CD4-positive, alpha-beta T cell (primary cell): ENCODE results near the gene TUT4. TPM values are rescaled to one million over a fixed set of nuclear protein-coding genes. Genes with fewer than 3 reads are reported as not detected.

Experiments used
- ATAC-seq: fragments of 200-7000 bp; cut with Tn5 transposase; one replicate; pipeline ENCODE4 v1.10.0; 2022; ENCODE audit warnings: mild to moderate bottlenecking; ENCODE audit not compliant: poor library complexity
- CTCF ChIA-PET: fragments of 350-600 bp; sonication (Branson Sonifier 250); formaldehyde crosslinking; loops from one replicate; lab custom pipeline; 2021; ENCODE audit warnings: antibody characterized with exemption, inconsistent platforms; lab: Charles Lee
- POLR2A ChIA-PET: fragments of 350-600 bp; sonication (Branson Sonifier 250); formaldehyde crosslinking; loops from one replicate; lab custom pipeline; 2021; ENCODE audit warnings: antibody characterized with exemption, inconsistent platforms; lab: Charles Lee
- DNase-seq, 14 experiments: peaks; one replicate each; pipeline ENCODE4 v3.0.0-alpha.2; 2013 to 2020; ENCODE audit warnings: mixed read lengths in 2 of 14
- H3K27ac ChIP-seq, 2 donors: one replicate each; pipeline versions ENCODE4 v1.5.1 to v1.7.0; 2013; ENCODE audit warnings: low read length in 2 of 2, low read depth in 1 of 2, mild to moderate bottlenecking in 1 of 2
- H3K27me3 ChIP-seq, 2 experiments: 1 replicate in 1 of 2; 2 replicates in 1 of 2; pipeline versions ENCODE4 v1.6.1 to v1.7.0; 2013; ENCODE audit warnings: low read length in 2 of 2, control low read depth in 1 of 2, mild to moderate bottlenecking in 1 of 2, moderate library complexity in 1 of 2; ENCODE audit not compliant: insufficient read depth in 2 of 2, control insufficient read depth in 1 of 2
- H3K36me3 ChIP-seq: one replicate; pipeline ENCODE4 v1.6.1; 2013; ENCODE audit warnings: low read length, control low read depth; ENCODE audit not compliant: insufficient read depth
- H3K4me1 ChIP-seq: one replicate; pipeline ENCODE4 v1.6.1; 2013; ENCODE audit warnings: low read length, control low read depth; ENCODE audit not compliant: insufficient read depth
- H3K4me3 ChIP-seq: one replicate; pipeline ENCODE4 v1.5.1; 2013; ENCODE audit warnings: mild to moderate bottlenecking, low read length, moderate library complexity
- H3K9me3 ChIP-seq, 2 experiments: 1 replicate in 1 of 2; 2 replicates in 1 of 2; pipeline versions ENCODE4 v1.6.1 to v1.7.0; 2013; ENCODE audit warnings: low read length in 2 of 2, mild to moderate bottlenecking in 2 of 2, control low read depth in 1 of 2, moderate library complexity in 1 of 2; ENCODE audit not compliant: control insufficient read depth in 1 of 2, insufficient read depth in 1 of 2
- H3K27ac Mint-ChIP-seq: one replicate; pipeline ENCODE4 v1.8.0; 2020; ENCODE audit warnings: mixed read lengths
- H3K27me3 Mint-ChIP-seq: one replicate; pipeline ENCODE4 v1.8.0; 2021; ENCODE audit warnings: mixed read lengths
- H3K36me3 Mint-ChIP-seq: one replicate; pipeline ENCODE4 v1.8.0; 2021; ENCODE audit warnings: low read depth, mixed read lengths
- H3K4me1 Mint-ChIP-seq: one replicate; pipeline ENCODE4 v1.8.0; 2021; ENCODE audit warnings: low read depth, mixed read lengths
- H3K4me3 Mint-ChIP-seq: one replicate; pipeline ENCODE4 v1.8.0; 2020; ENCODE audit warnings: mild to moderate bottlenecking, mixed read lengths
- H3K9me3 Mint-ChIP-seq: one replicate; pipeline ENCODE4 v1.8.0; 2020; ENCODE audit warnings: mixed read lengths
- CTCF ChIP-seq: fragments of 200-600 bp; IDR thresholded peaks from one replicate; pipeline ENCODE4 v1.8.0; 2022; ENCODE audit warnings: antibody characterized with exemption, mild to moderate bottlenecking
- intact Hi-C, 2 experiments: fragments of 100-400 bp; cut with DNase I in 1 of 2; cut with micrococcal nuclease in 1 of 2; formaldehyde crosslinking; loops; one replicate each; pipeline versions ENCODE4 v1.15.1 to v1.9.0; 2023 to 2025; cut with DNase I, micrococcal nuclease
- total RNA-seq, 174 experiments: library from RNA in 2 of 174; stranded (reverse) in 2 of 174; gene quantifications; one replicate each; pipeline ENCODE4 v1.2.3 and lab custom pipeline; 2021 to 2026

The TUT4 gene
- total RNA-seq, 2 experiments from 2014 or later = 141 to 147 TPM

- peaks cover 43% of the 10 kb centered on the region for H3K4me1 Mint-ChIP-seq
- no peaks in the 10 kb centered on the region for H3K9me3 Mint-ChIP-seq
- TF ChIP-seq CTCF = no peak
- no peaks in the 10 kb centered on the region for H3K27me3 Mint-ChIP-seq
- Histone ChIP-seq H3K4me3 (peak overlapping the region; percentile 62), H3K4me1 (peaks cover 13% of the 10 kb centered on the region), H3K27ac (peak overlapping the region; percentile 45 to 88), H3K36me3 (peaks cover 21% of the 10 kb centered on the region), H3K9me3 (no peaks in the 10 kb centered on the region), H3K27me3 (no peaks in the 10 kb centered on the region)
- H3K27ac Mint-ChIP-seq = peak overlapping the region; percentile 99
- ATAC-seq (peak; percentile 52), DNase-seq (peak; percentile 1 to 85 (median 33))
- POLR2A ChIA-PET = interaction anchor here (0.7 to 3.3 kb wide), 24 partner anchors 15 to 1541 kb away, joined by 3 to 72 read pairs (median 6); partner anchors contain the start of genes BTF3L4, CC2D1B, ECHDC2 and IFT25
- intact Hi-C loops = loop anchor here (1.0 to 10.0 kb wide), 10 partner anchors 15 to 521 kb away; partner anchors contain the start of genes BTF3L4 (in 1 of the 2), CC2D1B (in 1 of the 2), ECHDC2 (in 1 of the 2) and SCP2 (in 1 of the 2)
- H3K4me3 Mint-ChIP-seq = peak overlapping the region; percentile 98
- CTCF ChIA-PET = interaction anchor here (0.8 to 3.1 kb wide), 9 partner anchors 15 to 370 kb away, joined by 3 to 35 read pairs (median 5); partner anchors contain the start of genes CC2D1B, KTI12, SHISAL2A and TUT4
- H3K36me3 Mint-ChIP-seq = peaks cover 40% of the 10 kb centered on the region
Measured at GRCh38 chr1:52403566-52404115, 149.3 kb downstream of the TUT4 start.

GRCh38 chr1:52402860-52403240 lies 150.0 kb downstream of the TUT4 start:
- Mint-ChIP-seq H3K27me3 (no peaks in the 10 kb centered on the region), H3K9me3 (no peaks in the 10 kb centered on the region), H3K4me3 (peak overlapping the region; percentile 49), H3K36me3 (peaks cover 34% of the 10 kb centered on the region), H3K4me1 (peaks cover 39% of the 10 kb centered on the region), H3K27ac (peak overlapping the region; percentile 99)
- TF ChIP-seq CTCF = no peak
- H3K27ac ChIP-seq = no peak overlapping the region
- H3K36me3 ChIP-seq = peaks cover 13% of the 10 kb centered on the region
- ChIA-PET POLR2A (interaction anchor here (3.3 kb wide), 1 partner anchor 150 kb away, joined by 21 read pairs; the partner anchor contains the start of gene TUT4), CTCF (interaction anchor here (2.1 kb wide), 1 partner anchor 36 kb away, joined by 14 read pairs; the partner anchor contains the start of gene CC2D1B)
- no peak for ATAC-seq
- no peaks in the 10 kb centered on the region for H3K9me3 ChIP-seq
- H3K27me3 ChIP-seq = no peaks in the 10 kb centered on the region
- peaks cover 13% of the 10 kb centered on the region for H3K4me1 ChIP-seq
- DNase-seq = no peak
- no peak overlapping the region for H3K4me3 ChIP-seq
- intact Hi-C loops = loop anchor here (1.0 to 10.0 kb wide), 7 partner anchors 36 to 522 kb away; partner anchors contain the start of genes BTF3L4 (in 1 of the 2), CC2D1B (in 1 of the 2), ECHDC2 (in 1 of the 2) and SCP2 (in 1 of the 2)

- intact Hi-C loops = loop anchor here in 1 of 2 experiments (5.0 to 10.0 kb wide), 4 partner anchors 255 to 525 kb away; partner anchors contain the start of genes BTF3L4, ECHDC2, SCP2 and TXNDC12
- Histone ChIP-seq H3K27ac (no peak overlapping the region), H3K4me3 (no peak overlapping the region), H3K4me1 (peaks cover 5% of the 10 kb centered on the region), H3K9me3 (no peaks in the 10 kb centered on the region), H3K27me3 (no peaks in the 10 kb centered on the region), H3K36me3 (no peaks in the 10 kb centered on the region)
- H3K36me3 Mint-ChIP-seq = peaks cover 12% of the 10 kb centered on the region
- ChIA-PET POLR2A (no interaction called here), CTCF (no interaction called here)
- H3K4me3 Mint-ChIP-seq = no peak overlapping the region
- DNase-seq = no peak
- H3K4me1 Mint-ChIP-seq = peaks cover 18% of the 10 kb centered on the region
- H3K27ac Mint-ChIP-seq = no peak overlapping the region
- no peaks in the 10 kb centered on the region for H3K27me3 Mint-ChIP-seq
- TF ChIP-seq CTCF = no peak
- ATAC-seq = no peak
- H3K9me3 Mint-ChIP-seq = no peaks in the 10 kb centered on the region
Measured at GRCh38 chr1:52400131-52400530, 152.8 kb downstream of the TUT4 start.
